ENCODE measurements around the gene ROCK1. TPM values are rescaled to one million over a fixed set of nuclear protein-coding genes. Genes with fewer than 3 reads are reported as not detected.

ROCK1 gene
- total and polyA plus RNA-seq, 2 donors (not counting 3 experiments of a cell fraction or from before 2014, with no cell fraction given), result 5.3 to 53.0 TPM

DNA sequence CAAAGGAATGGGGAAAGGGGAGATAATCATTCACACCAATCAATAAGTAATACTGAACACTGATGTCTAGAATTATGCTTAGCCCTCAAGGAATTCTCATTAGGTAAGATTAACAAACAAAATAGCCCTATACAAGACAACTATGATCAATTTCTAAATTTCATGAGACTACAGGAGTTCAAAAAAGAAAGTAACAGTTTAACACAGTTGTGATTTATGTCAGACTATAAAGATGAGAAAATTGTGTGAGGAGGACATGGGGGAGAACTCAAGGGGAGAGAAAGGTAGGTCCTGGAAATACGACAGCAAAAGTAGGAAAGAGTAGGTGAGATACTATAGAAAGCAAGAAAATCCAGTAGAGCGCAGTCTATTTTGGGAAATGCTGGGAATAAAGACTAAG is 14.9 kb downstream of the ROCK1 start:
- no peaks in the 10 kb centered on the region for H3K9me1 ChIP-seq (replicated peaks; ENCODE audit: control insufficient read depth, extremely low read depth, insufficient read depth, low read length)
- POLR2A ChIA-PET, result no interaction called here
- no peak for FAIRE-seq
- no peak overlapping the region for H3K4me3 ChIP-seq (replicated peaks in 1 of 3; ENCODE audit: insufficient read depth in 1 of 3, low read depth in 1 of 3, low read length in 3 of 3)
- H3K27me3 ChIP-seq (ENCODE audit: control insufficient read depth in 2 of 2, insufficient read depth in 2 of 2, low read length in 2 of 2), result no peaks in the 10 kb centered on the region
- H3K4me2 ChIP-seq (ENCODE audit: insufficient read depth, low read length), result no peak overlapping the region
- dilution Hi-C loops (cut with MboI; ENCODE audit: extremely low pct_ligation_motif_present, low sequenced_read_pairs) (no loop called here), intact Hi-C loops (cut with micrococcal nuclease) (no loop called here)
- no peak overlapping the region for H3K9ac ChIP-seq (replicated peaks; ENCODE audit: extremely low read depth, insufficient read depth, low read length)
- H3K27ac ChIP-seq (ENCODE audit: insufficient read depth, low read depth, low read length), result no peak overlapping the region
- no TSS peak for BruUV-seq (replicated peaks)
- TF ChIP-seq, protein P1, sequence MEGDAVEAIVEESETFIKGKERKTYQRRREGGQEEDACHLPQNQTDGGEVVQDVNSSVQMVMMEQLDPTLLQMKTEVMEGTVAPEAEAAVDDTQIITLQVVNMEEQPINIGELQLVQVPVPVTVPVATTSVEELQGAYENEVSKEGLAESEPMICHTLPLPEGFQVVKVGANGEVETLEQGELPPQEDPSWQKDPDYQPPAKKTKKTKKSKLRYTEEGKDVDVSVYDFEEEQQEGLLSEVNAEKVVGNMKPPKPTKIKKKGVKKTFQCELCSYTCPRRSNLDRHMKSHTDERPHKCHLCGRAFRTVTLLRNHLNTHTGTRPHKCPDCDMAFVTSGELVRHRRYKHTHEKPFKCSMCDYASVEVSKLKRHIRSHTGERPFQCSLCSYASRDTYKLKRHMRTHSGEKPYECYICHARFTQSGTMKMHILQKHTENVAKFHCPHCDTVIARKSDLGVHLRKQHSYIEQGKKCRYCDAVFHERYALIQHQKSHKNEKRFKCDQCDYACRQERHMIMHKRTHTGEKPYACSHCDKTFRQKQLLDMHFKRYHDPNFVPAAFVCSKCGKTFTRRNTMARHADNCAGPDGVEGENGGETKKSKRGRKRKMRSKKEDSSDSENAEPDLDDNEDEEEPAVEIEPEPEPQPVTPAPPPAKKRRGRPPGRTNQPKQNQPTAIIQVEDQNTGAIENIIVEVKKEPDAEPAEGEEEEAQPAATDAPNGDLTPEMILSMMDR (IDR thresholded peaks at IDR 0.05; ENCODE audit: extremely low read depth in 1 of 2, insufficient read depth in 1 of 2, low read depth in 1 of 2, low read length in 2 of 2), result no peak
- H3K79me2 ChIP-seq (ENCODE audit: control insufficient read depth, insufficient read depth, low read length), result peaks cover 99% of the 10 kb centered on the region
- peaks cover 44% of the 10 kb centered on the region for H4K20me1 ChIP-seq (replicated peaks; ENCODE audit: control insufficient read depth, extremely low read depth, insufficient read depth, low read length)
- DNase-seq (ENCODE audit: low read depth, low spot score), result no peak
- peaks cover 3% of the 10 kb centered on the region for H3K4me1 ChIP-seq (ENCODE audit: control insufficient read depth, extremely low read depth, insufficient read depth, low read length)
- CTCF ChIA-PET, result no interaction called here
- no peak overlapping the region for H2AFZ ChIP-seq (ENCODE audit: low read depth, low read length)
- no peaks in the 10 kb centered on the region for H3K9me3 ChIP-seq (replicated peaks; ENCODE audit: control insufficient read depth, insufficient read depth, low read length)
- H3K36me3 ChIP-seq (ENCODE audit: control insufficient read depth in 2 of 2, extremely low read depth in 1 of 2, insufficient read depth in 2 of 2, low read length in 2 of 2), result no peaks in the 10 kb centered on the region

DNA sequence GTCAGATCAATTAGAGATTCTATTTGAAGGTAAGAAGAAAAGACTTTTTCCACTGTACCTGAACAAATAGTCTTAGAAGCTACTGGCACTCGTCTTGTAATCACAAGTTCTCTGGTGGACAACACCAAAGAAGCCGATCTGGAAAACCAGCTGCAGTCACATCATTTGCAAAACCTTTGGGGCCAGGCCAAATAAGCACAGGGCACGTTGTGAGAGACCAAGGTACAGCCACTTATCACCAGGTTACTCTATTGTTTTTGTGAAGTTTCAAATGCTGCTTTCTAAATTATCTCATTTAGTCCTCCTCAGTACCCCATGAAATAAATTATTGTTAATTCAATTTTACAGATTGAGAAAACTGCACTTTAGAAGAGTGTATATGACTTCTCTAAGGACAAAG is 18.5 kb downstream of the ROCK1 start:
- Histone ChIP-seq H3K27ac (ENCODE audit: insufficient read depth, low read depth, low read length) (no peak overlapping the region), H3K4me1 (ENCODE audit: control insufficient read depth, extremely low read depth, insufficient read depth, low read length) (no peaks in the 10 kb centered on the region), H3K4me3 (replicated peaks in 1 of 3; ENCODE audit: insufficient read depth in 1 of 3, low read depth in 1 of 3, low read length in 3 of 3) (no peak overlapping the region), H3K36me3 (ENCODE audit: control insufficient read depth in 2 of 2, extremely low read depth in 1 of 2, insufficient read depth in 2 of 2, low read length in 2 of 2) (no peaks in the 10 kb centered on the region), H3K4me2 (ENCODE audit: insufficient read depth, low read length) (no peak overlapping the region), H3K79me2 (ENCODE audit: control insufficient read depth, insufficient read depth, low read length) (peaks cover 98% of the 10 kb centered on the region), H2AFZ (ENCODE audit: low read depth, low read length) (no peak overlapping the region), H3K9ac (replicated peaks; ENCODE audit: extremely low read depth, insufficient read depth, low read length) (no peak overlapping the region), H3K9me3 (replicated peaks; ENCODE audit: control insufficient read depth, insufficient read depth, low read length) (no peaks in the 10 kb centered on the region), H3K27me3 (ENCODE audit: control insufficient read depth in 2 of 2, insufficient read depth in 2 of 2, low read length in 2 of 2) (no peaks in the 10 kb centered on the region), H4K20me1 (replicated peaks; ENCODE audit: control insufficient read depth, extremely low read depth, insufficient read depth, low read length) (peaks cover 38% of the 10 kb centered on the region), H3K9me1 (replicated peaks; ENCODE audit: control insufficient read depth, extremely low read depth, insufficient read depth, low read length) (no peaks in the 10 kb centered on the region)
- intact Hi-C loops (cut with micrococcal nuclease), result no loop called here
- FAIRE-seq, result no peak
- dilution Hi-C loops (cut with MboI; ENCODE audit: extremely low pct_ligation_motif_present, low sequenced_read_pairs), result no loop called here
- ChIA-PET POLR2A (no interaction called here), CTCF (interaction anchor here (0.7 kb wide), 1 partner anchor 14 kb away, joined by 4 read pairs; no protein-coding TSS in a partner anchor)
- no peak for DNase-seq (ENCODE audit: low read depth, low spot score)
- TF ChIP-seq, protein P2, sequence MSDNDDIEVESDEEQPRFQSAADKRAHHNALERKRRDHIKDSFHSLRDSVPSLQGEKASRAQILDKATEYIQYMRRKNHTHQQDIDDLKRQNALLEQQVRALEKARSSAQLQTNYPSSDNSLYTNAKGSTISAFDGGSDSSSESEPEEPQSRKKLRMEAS (IDR thresholded peaks at IDR 0.05; ENCODE audit: insufficient read depth, insufficient read length), result no peak
- TF ChIP-seq POLR2A (IDR thresholded peaks at IDR 0.05; ENCODE audit: low read depth, low read length) (no peak), GATA2 (IDR thresholded peaks at IDR 0.05; ENCODE audit: insufficient read depth, insufficient read length, low read depth, low read length) (no peak), FOS (IDR thresholded peaks at IDR 0.05; ENCODE audit: borderline replicate concordance, insufficient read depth, low read length) (no peak), EZH2 (IDR thresholded peaks at IDR 0.05; ENCODE audit: borderline replicate concordance, low read depth, low read length, severe bottlenecking) (no peak), POLR2AphosphoS5 (IDR thresholded peaks at IDR 0.05; ENCODE audit: insufficient read depth, low read depth, low read length) (no peak), MYC (IDR thresholded peaks at IDR 0.05; ENCODE audit: low read depth, low read length) (no peak), JUN (IDR thresholded peaks at IDR 0.05; ENCODE audit: borderline replicate concordance, insufficient read depth, insufficient read length, low read depth) (no peak)
- TF ChIP-seq, protein P1 (IDR thresholded peaks at IDR 0.05; ENCODE audit: extremely low read depth in 1 of 2, insufficient read depth in 1 of 2, low read depth in 1 of 2, low read length in 2 of 2), result no peak
- BruUV-seq (replicated peaks), result no TSS peak
